ENCODE results near the gene FTO.

Gene FTO

GRCh38 chr16:54030451-54030850, 326.5 kb downstream of the FTO start:
- no peak for DNase-seq

GRCh38 chr16:54031107-54031760, 327.3 kb downstream of the FTO start:
- no peak for DNase-seq

DNA sequence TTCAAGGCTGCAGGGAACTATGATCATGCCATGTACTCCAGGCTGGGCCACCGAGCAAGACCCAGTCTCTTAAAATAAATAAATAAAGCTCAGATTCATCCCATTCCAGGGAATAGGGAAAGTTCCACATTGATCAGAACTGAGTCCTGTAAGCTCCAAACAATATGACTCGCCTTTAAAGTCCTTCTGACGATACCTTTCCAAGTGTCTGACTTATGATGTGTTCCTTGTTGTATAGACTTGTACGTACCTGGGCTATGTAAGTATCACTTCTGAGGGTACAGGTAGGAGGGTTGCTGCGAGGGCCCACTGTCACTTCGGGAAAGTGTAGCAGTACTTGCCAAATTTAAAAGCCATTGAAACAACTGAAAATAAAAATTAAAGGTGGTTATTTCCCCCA, 329.8 kb downstream of the FTO start:
- DNase-seq = no peak

GRCh38 chr16:54034684-54035083, 330.7 kb downstream of the FTO start:
- DNase-seq = no peak

DNA sequence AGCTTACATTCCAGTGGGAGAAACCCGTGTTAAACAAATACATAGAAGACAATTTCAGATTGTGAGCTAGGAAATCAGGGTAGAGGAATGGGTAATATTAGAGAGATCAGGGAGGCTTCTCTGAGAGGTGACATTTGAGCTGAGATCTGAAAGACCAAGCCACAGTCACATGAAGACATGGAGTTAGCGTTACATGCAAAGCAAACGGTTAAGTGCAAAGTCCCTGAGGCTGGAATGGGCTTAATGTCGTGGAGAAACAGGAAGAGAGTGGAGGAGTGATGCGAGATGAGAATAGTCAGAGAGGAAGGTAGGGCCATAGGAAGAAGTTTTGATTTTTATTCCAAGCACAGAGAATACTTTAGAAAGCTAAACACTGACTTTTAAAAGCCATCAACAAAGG, 336.5 kb downstream of the FTO start:
- DNase-seq = no peak

GRCh38 chr16:54040975-54041374, 337.0 kb downstream of the FTO start:
- DNase-seq = no peak

DNA sequence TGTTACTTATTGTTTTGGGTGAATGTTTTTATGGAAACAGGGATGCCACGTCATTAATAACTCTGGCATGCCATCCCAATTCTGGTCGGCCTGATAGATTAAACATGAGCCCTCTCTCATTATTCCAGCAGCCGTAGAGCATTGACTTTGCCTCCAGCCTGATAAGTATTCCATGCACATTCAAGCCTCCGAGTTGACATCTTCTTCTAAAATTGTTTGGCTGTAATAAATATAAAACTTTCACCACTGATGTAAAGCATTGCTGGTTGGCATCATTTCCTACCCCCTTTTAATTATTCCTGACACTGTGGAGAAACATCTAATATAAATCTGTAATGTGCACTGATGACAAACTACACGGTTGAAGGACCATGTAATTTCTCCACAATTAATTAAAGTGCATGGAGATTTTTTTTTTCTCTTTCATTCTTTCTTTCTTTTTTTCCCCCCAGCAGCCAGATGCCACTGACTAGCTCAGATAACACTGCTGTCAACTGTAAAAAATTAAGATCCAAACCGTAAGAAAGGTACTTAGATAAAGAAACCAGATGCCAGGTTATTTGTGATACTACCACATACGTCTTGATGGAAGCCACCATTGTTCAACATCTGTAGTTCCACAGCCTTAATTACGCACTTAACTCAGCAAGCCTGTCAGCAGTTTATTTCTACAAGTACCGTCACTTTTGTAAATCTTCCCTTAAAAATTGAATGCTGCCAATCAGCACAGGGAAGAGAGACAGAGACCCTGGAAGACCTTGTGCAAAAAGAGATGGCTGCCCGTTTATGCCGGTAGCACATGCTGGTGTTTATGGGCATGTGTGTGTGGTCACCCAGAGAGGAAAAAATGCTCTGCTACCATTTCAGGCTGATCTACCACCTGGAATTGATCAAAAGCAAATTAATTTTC, 344.9 kb downstream of the FTO start:
- DNase-seq = no peak

DNA sequence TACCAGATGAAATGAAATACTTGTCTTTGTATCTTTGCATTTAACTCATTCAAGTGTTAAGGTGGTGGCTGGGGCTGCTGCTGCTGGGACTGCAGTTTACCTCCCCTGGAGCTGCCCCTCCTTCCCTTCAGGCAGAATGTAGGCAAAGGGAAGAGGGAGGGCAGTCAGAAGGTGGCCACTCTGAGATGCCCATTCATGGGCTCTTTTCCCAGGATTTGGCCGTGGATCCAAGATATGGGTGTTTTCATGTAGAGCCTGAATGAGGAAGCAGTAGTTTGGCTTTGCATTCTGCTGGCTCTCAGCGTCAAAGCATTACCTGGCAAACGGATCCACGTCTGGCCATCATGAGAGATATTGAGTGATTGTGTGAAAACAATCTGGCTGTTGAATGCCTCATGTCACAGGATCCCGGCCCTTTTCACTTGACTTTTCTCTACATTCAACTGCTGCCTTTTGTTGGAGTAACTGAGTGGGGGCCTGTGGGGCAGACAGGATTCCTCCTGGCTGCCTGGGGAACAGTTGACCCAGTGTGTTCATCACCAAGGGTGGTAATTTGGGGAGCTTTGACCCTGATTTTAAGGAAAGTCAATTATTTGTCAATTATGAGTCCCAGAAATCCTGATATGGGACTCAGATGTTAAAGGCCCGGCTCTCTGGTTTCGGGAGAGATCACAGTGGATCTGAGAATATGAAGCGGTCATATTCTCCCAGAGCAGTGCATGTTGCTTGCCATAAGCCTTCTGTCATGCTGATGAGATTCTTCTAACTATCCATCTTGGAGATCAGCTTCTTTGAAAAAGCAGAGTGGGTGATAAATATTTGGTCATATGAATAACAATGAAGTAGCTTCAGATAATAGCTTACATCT, 345.9 kb downstream of the FTO start:
- no peak for DNase-seq

DNA sequence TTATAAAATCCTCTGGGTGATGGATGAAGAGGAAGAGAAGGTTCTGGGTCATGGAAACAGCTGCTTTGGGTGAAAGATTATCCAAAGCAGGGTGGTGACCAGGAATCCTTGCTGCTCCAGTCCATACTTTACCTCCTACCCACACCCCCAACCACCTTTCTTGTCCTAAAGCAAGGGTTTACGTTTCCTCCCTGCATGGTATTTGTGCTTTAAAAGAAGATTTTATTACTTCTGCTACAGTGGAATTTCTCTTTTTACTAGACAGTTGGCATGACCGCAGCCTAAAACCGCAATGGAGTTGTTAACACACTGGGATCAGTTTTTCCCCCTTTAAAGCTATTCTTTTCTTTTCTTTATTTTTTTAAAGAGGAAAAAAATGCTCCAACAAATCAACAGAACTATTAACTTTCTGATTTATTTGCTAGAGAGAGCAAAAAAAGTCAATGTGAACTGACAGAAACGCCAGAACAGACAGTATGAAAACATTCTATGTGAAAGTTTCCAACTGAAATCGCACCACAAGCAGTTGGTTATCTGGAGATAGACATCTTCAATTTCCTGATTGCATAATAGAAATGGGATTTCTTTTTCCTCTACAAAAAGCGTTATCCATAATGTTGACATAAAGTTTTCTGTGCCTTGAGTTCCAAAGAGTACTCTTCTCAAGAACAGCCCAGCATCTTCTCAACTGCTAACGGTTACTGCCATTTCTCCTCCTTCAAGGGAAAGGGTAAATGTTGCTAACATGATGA, 346.7 kb downstream of the FTO start:
- no peak for DNase-seq

GRCh38 chr16:54051821-54052220, 347.9 kb downstream of the FTO start:
- no peak for DNase-seq

- DNase-seq = no peak
These were observed 348.3 kb downstream of the FTO start for GRCh38 chr16:54052271-54052670.

DNA sequence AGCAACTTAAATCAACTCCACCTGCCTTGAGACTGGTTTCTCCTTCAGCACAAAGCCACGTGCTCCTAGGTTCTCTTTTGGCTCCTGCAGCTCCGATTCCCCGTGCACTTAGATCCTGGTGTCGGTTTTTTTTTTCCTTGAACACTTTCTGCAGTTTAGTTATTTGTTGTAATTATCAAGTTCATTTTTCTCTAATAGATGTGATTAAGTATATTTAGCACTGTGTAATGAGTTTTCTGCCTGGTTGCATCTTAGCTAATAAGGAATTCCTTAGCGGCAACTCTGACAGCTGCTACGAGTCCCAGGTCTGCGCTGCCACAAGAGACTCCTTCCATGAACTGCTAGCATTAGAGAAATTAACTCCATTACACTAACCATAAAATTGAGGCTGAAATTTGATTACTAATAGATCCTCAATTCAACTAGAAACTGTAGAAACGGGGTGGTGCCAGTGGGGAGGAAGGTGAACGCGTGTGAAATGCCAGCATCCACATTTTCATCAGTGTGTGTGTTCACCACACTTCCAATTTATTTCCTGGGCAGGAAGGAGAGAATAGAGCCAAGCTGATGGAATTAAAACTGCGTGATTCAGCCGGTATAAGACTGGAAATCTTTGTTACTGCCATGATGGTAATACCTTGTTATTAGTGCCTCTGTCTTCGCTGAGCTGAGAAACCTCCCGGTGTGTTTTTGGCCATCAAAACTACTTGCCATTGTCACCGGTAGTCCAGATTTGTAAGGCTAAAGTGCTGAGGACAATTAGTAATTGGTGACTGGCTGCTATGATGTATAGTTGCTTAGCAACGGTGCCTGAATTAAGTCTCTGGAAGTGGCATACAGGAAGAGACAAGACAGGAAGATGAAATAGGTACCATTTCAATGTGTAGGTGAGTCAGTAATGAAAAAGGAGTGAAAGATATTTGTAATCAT, 350.2 kb downstream of the FTO start:
- no peak for DNase-seq

- DNase-seq = no peak
These were observed 351.2 kb downstream of the FTO start for GRCh38 chr16:54055191-54055590.

GRCh38 chr16:54055864-54056263, 351.9 kb downstream of the FTO start:
- no peak for DNase-seq

- no peak for DNase-seq
These were observed 353.0 kb downstream of the FTO start for GRCh38 chr16:54056921-54057320.

DNA sequence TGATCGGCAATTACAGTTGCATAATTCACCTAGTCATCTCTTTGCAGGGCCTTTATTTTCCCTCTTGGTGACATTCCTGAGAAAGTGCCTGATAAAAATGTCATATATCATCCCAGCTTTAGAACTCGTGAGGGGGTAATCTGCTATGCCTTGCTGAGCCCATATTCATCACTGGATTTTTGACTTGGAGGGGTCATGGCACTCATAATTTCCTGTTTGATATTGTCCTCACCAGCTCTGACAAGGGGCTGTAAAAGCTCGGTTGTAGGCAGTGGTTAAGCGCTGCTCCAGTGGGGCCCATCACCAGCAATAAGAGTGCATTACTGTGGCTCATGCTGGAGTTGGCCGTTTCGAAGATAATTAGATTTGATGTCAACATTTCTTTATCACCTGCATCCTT, 355.4 kb downstream of the FTO start:
- no peak for DNase-seq

- DNase-seq = no peak
These were observed 356.9 kb downstream of the FTO start for GRCh38 chr16:54060599-54061421.

- no peak for DNase-seq
These were observed 357.5 kb downstream of the FTO start for GRCh38 chr16:54061454-54061853.

- DNase-seq = no peak
These were observed 358.7 kb downstream of the FTO start for GRCh38 chr16:54062361-54063278.
